H1 (cell line): ENCODE measurements around the gene IRF9. TPM values are rescaled to one million over a fixed set of nuclear protein-coding genes. Genes with fewer than 3 reads are reported as not detected.
A peak's percentile ranks its signal among the peaks of the same experiment; 100 is the strongest.

Source experiments
- CHD7 ChIP-seq: fragments of 300-600 bp; sonication (generic); IDR thresholded peaks from 2 replicates; pipeline ENCODE4 v1.7.1; 2012; ENCODE audit warnings: low read length, moderate library complexity, mild to moderate bottlenecking, inconsistent platforms; ENCODE audit not compliant: insufficient replicate concordance
- GTF2F1 ChIP-seq: IDR thresholded peaks from 2 replicates; pipeline ENCODE4 v1.6.1; 2012; ENCODE audit warnings: low read depth, low read length, improper control_type of control experiment, borderline replicate concordance
- HDAC6 ChIP-seq: IDR thresholded peaks from one replicate; pipeline ENCODE4 v1.7.1; 2012; ENCODE audit warnings: low read depth, mild to moderate bottlenecking, inconsistent platforms, low read length, moderate library complexity
- JUND ChIP-seq: IDR thresholded peaks from 2 replicates; pipeline ENCODE4 v1.6.1; 2011; ENCODE audit warnings: mild to moderate bottlenecking, improper control_type of control experiment, low read length
- NANOG ChIP-seq: IDR thresholded peaks from 2 replicates; pipeline ENCODE4 v1.6.1; 2011; ENCODE audit warnings: low read length, low read depth, mild to moderate bottlenecking, inconsistent platforms; ENCODE audit not compliant: insufficient read depth, poor library complexity, severe bottlenecking
- PHF8 ChIP-seq: fragments of 200-600 bp; sonication (generic); conservative IDR thresholded peaks from 2 replicates; pipeline ENCODE4 v1.7.1; 2012; ENCODE audit warnings: low read depth, mild to moderate bottlenecking, inconsistent platforms, low read length, moderate library complexity
- POLR2AphosphoS5 ChIP-seq: IDR thresholded peaks from 2 replicates; pipeline ENCODE4 v1.6.1; 2011; ENCODE audit warnings: low read depth, low read length
- SAP30 ChIP-seq: fragments of 300-600 bp; sonication (generic); IDR thresholded peaks from 2 replicates; pipeline ENCODE4 v1.7.1; 2012; ENCODE audit warnings: low read length, moderate library complexity, mild to moderate bottlenecking, inconsistent platforms; ENCODE audit not compliant: insufficient read depth, insufficient replicate concordance
- SIRT6 ChIP-seq: IDR thresholded peaks from one replicate; pipeline ENCODE4 v1.7.1; 2012; ENCODE audit warnings: low read length, inconsistent platforms
- polyA plus RNA-seq, 7 experiments: library from polyadenylated mRNA; depleted of rRNA in 3 of 7; stranded (reverse) in 5 of 7; unstranded in 2 of 7; fragments of >200 nt in 5 of 7; fragments of 200-250 nt in 2 of 7; gene quantifications; 1 replicate in 5 of 7; 2 replicates in 1 of 7; 4 replicates in 1 of 7; pipeline versions ENCODE4 v1.2.1 to v1.2.3, GENCODE V29; 2011 to 2013; ENCODE audit warnings: missing spikeins in 2 of 7, mixed read lengths in 2 of 7
- total RNA-seq: library from RNA; stranded (reverse); fragmentation: NEBNext Ultra II Directional; extraction: Animal tissue kit (Norgen Biotek cat#: 25700); gene quantifications from 2 replicates; pipeline ENCODE4 v1.2.1, GENCODE V29; 2021

Gene IRF9
- total and polyA plus RNA-seq, 2 of the 8 experiments (the other 6 are each of a cell fraction or from before 2014, with no cell fraction given): 11.4 to 13.2 TPM

DNA sequence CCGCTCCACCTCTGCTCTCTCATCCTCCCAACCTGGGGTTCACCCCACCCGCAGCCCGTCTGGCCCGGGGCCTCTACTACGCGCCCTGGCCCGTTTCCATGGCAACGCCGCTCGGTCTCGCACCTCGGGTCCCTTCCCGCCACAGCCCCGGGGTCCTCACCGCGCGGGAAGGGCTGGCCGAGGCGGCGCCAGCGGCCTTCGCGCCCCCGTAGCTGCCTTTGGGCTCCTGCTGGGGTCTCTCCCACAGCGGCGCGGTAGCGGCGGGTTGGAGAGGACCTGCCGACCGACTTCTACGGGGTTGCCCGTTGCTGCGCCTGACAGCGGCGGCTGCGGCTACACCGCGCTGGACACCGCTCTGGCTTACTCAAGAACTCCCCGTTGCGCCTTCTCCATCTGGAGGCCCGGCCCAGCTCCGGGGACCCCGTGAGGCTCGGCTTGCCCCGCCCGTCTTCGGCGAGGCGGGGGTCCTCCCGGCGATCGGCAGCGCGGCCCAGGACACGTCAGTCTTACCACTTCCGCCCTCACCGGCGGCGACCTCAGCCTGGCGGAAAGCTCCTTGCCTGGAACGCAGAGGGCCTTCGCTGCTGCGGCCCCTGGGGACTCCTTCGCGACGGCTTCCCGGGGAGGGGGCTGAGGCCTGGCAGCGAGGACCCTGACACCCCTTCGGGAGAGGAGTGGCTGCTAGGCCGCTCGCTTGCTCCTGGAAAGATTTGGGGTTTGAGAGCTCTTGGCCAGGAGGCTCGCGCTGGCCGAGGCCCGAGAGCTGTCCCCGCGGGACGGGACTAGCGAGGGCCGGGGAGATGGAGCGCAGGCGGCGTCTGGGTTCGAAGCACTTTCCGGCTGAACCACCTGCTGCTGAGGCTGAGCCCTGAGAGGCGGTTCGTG lies 34.4 kb downstream of the IRF9 start, which contains the start of gene TM9SF1 (continued):
- TF ChIP-seq CHD7: no peak
- TF ChIP-seq SAP30: no peak
- TF ChIP-seq SIRT6: no peak
- no peak for TF ChIP-seq HDAC6
- no peak for TF ChIP-seq NANOG
- peak; percentile 86 for TF ChIP-seq PHF8
- TF ChIP-seq JUND: no peak
- peak; percentile 75 for TF ChIP-seq POLR2AphosphoS5
- TF ChIP-seq GTF2F1: peak; percentile 58; the same call in 1 of the 2 replicates
